ENCODE measurements around the gene SOBP.

Gene SOBP

DNA sequence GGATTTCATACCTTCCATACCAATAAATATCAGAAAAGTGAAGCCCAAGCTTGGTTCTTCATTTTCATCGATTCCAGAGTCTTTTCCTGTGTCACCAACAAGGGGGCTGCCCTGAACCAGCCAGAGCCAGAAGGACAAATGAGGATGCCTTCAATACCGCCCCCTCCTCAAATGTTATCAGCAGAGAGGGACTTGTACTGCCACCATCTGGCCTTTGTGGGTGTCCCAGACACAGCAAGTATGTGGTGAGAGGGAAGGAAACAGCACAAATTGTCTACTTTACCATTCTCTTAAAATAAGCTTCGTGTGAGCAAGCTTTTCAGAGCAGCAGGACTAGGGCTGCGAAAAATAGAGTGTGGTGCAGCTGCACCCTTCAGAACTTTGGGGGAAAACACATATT, 165.3 kb downstream of the SOBP start:
- DNase-seq (ENCODE audit: low read depth), result no peak
- H3K4me3 ChIP-seq (ENCODE audit: control insufficient read depth, low read depth, low read length), result no peak overlapping the region
- TF ChIP-seq, protein P1, sequence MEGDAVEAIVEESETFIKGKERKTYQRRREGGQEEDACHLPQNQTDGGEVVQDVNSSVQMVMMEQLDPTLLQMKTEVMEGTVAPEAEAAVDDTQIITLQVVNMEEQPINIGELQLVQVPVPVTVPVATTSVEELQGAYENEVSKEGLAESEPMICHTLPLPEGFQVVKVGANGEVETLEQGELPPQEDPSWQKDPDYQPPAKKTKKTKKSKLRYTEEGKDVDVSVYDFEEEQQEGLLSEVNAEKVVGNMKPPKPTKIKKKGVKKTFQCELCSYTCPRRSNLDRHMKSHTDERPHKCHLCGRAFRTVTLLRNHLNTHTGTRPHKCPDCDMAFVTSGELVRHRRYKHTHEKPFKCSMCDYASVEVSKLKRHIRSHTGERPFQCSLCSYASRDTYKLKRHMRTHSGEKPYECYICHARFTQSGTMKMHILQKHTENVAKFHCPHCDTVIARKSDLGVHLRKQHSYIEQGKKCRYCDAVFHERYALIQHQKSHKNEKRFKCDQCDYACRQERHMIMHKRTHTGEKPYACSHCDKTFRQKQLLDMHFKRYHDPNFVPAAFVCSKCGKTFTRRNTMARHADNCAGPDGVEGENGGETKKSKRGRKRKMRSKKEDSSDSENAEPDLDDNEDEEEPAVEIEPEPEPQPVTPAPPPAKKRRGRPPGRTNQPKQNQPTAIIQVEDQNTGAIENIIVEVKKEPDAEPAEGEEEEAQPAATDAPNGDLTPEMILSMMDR (conservative IDR thresholded peaks at IDR 0.05; ENCODE audit: control insufficient read depth, insufficient read depth, low read depth, low read length), result peak; percentile 35

DNA sequence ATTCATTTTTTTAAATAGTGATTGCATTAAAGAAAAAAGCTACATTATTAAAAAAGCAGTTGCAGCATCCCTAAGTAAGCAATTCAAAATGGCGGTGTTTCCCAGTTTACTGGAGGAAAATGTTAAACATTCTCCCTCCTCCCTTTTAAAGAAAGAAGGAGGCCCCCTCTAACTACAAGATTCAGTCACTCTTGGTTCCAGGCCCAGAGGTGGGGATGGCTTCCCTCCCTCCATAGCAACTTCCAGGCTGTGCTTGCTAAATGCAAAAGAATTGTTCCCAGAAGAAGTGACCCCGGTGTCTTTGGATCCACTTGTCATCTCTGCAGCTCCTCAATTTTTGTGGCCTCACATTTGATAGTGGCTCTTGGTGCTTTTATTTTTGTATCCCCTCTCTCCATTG, 165.9 kb downstream of the SOBP start:
- TF ChIP-seq, protein P1 (conservative IDR thresholded peaks at IDR 0.05; ENCODE audit: control insufficient read depth, insufficient read depth, low read depth, low read length), result no peak
- H3K4me3 ChIP-seq (ENCODE audit: control insufficient read depth, low read depth, low read length), result no peak overlapping the region
- DNase-seq (ENCODE audit: low read depth), result no peak

DNA sequence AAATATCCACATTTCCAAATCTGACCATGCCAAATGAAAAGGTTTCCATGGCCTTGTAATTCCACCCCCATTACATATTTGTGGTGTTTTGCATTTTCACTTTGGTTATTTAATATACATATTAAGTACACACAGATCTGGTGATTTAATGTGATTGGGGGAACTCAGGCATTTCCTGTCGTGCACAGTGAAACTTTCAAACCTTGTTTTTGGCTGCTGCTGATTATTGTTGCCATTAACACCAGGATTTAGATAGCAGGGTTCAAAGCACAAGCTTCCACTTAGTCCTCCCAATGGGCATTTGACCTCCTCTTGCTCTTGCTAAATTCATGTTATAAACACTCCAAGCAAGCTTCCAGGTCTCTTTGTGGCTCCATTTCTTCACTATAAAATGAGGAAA, 166.5 kb downstream of the SOBP start:
- no peak for DNase-seq (ENCODE audit: low read depth)
- H3K4me3 ChIP-seq (ENCODE audit: control insufficient read depth, low read depth, low read length), result no peak overlapping the region
- TF ChIP-seq, protein P1 (conservative IDR thresholded peaks at IDR 0.05; ENCODE audit: control insufficient read depth, insufficient read depth, low read depth, low read length), result no peak

DNA sequence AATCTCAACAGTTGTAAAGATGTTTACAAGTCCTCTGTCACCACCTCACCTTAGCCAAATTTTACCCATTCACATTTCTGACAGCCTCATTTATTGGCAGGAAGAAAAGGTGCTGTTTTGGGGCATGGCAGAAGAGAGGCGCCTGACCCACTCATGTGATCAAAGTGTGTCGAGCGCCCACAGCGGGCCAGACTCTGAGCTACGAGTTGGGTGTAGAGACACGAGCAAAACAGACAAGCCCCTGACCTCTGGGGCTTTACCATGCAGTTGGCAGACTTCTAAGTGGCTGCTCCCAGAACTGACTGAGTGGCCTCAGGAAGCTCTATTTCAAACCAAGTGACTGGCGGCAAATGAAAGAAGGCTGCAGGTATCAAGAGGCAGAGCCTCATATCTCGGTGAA, 167.0 kb downstream of the SOBP start:
- DNase-seq (ENCODE audit: low read depth), result no peak
- TF ChIP-seq, protein P1 (conservative IDR thresholded peaks at IDR 0.05; ENCODE audit: control insufficient read depth, insufficient read depth, low read depth, low read length), result no peak
- H3K4me3 ChIP-seq (ENCODE audit: control insufficient read depth, low read depth, low read length), result no peak overlapping the region

DNA sequence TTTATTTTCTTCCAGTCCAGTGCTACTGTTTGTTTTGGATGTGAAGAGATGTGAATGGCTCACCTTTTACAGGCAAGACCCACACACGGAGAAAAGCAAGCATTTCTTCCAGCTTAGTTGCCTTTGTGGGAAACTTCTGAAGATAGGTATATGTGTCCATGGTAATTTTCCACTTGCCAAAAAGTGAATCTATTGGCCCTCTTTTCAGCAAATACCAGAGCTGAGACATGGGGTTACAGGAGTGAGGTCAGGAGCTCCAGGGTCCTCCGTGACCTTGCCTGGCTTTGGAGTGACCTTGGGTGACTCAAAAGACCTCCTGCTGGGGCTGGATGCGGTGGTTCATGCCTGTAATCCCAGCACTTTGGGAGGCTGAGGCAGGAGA, 167.4 kb downstream of the SOBP start:
- DNase-seq (ENCODE audit: low read depth), result no peak
- TF ChIP-seq, protein P1 (conservative IDR thresholded peaks at IDR 0.05; ENCODE audit: control insufficient read depth, insufficient read depth, low read depth, low read length), result no peak
- no peak overlapping the region for H3K4me3 ChIP-seq (ENCODE audit: control insufficient read depth, low read depth, low read length)

DNA sequence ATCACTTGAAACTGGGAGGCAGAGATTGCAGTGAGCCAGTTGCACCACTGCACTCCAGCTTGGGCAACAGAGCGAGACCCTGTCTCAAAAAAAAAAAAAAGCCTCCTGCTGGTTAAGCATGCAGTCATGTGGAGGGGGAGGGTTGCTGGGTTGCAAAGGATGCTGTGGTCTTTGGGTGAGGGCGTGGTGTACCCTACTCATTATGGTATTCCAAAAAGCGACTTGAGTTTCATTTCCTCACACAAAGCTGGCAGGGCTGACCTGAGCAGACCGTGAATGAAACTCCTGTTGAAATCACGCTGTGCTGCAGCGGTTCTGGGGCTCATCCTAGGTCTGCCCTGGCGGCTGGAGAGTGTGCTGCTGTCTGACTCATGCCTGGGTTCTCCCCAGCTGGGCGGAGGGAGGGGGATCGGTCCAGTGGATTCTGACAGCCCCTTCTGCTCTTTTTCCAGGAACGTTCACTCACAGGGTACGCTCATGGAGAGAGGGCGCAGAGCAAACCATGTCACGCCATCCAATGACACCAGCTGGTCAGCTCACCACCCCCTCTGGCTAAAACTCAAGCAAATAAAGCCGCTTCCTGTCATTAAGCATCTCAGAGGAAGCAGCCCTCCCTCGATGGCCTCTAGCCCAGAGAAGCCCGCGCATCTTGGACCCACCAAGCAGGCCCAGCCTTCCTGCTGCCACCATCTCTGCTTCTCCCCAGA, 168.0 kb downstream of the SOBP start:
- no peak overlapping the region for H3K4me3 ChIP-seq (ENCODE audit: control insufficient read depth, low read depth, low read length)
- TF ChIP-seq, protein P1 (conservative IDR thresholded peaks at IDR 0.05; ENCODE audit: control insufficient read depth, insufficient read depth, low read depth, low read length), result no peak
- DNase-seq (ENCODE audit: low read depth), result peak; percentile 69
